HG03469 (cell line): ENCODE data around the gene SKAP1.
"Not testable (repeated sequence)": the region's sequence is repeated elsewhere in the genome, so short reads cannot be mapped to it uniquely, and the experiment has no call there.

Experiments used
- ATAC-seq: cut with Tn5 transposase; IDR thresholded peaks from one replicate; pipeline ENCODE4 v1.9.1; 2021; ENCODE audit warnings: mild to moderate bottlenecking, moderate library complexity, moderate number of reproducible peaks; ENCODE audit not compliant: unreplicated experiment

SKAP1 gene

DNA sequence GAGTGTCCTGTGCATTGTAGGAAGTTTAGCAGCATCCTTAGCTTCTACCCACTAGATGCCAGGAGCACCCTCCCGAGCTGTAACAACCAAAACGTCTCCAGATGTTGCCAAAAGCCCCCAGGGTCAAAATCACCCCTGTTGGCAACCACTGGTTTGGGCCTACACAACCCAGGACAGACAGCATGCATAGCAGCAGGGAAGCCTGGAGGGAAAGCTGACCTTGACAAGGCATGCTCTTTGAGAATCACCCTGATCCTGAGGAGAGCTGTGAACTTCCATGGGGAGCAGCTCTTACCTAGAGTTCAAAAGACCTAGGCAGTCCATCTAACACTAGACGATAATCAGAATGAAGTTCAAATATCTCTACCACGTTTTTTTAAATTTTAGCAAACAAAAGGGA, 9.2 kb downstream of the SKAP1 start:
- no peak for ATAC-seq

DNA sequence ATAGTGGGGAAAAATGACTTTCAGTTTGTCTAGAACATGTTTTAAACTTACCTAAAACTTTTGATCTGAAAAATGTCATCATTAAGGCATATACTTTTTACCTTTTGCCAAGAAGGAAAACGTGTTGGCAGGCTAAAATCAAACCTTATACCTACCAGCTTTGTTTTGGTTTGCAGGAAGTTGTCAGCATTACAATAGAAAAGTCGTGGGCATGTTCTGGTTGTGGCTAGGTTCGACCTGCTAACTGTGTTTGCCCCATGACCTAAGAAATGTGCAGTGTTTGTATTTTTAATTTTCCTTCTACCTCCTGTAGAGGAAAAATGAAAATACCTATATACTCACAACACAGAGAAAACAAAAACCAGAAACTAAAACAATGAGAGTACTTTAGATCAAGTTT, 13.0 kb downstream of the SKAP1 start:
- ATAC-seq = no peak

DNA sequence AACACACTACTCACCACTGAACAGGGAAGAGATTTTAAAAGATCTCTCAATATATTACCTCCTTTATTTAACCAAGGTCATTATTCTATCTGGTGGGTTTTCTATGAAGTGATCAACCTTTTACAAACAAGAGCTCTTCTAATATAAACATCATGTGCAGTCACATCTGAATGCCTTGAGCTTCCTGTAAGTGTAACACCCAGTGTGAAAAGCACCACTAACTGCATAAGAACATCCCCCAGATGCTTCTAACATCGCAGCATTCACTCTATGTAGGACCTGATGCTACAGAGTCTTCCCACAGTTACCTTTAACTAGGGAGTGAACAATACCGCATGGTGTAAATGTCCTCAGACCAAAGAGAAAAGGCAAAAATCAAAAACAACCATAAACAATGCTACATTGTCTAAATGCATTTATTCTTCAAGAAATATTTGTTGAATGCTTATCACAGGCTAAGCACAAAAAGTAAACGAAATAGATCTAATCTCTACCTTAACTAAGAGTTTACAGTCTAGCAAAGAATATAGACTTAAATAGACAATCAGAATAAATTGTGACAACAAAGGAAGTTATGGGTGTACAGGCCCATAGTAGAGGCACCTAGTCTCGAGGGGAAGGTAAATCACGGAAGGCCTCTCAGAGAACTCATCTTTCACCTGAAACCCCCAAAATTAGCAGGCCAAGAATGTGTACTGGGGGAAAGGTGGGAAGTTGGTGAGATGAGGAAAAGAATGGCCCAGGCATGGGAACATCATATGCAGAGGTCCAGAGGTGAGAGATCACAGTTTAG, 16.2 kb downstream of the SKAP1 start:
- no peak for ATAC-seq

- ATAC-seq = no peak
Observed at GRCh38 chr17:48412841-48413240, 17.2 kb downstream of the SKAP1 start.

DNA sequence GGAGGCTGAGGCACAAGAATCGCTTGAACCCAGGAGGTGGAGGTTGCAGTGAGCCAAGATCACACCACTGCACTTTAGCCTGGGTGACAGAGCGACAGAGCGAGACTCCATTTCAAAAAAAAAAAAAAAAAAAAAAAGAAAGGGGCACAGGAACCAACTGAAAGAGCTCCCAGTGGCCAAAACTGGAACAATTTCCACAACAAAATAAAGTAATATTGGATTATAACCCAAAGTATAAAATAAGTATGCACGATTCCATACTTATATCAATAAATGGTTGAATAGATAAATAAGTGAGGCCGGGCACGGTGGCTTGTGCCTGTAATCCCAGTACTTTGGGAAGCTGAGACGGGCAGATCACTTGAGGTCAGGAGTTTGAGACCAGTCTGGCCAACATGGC, 19.2 kb downstream of the SKAP1 start:
- not testable (repeated sequence) for ATAC-seq

- no peak for ATAC-seq
Observed at GRCh38 chr17:48409607-48410006, 20.4 kb downstream of the SKAP1 start.

- ATAC-seq = no peak
Observed at GRCh38 chr17:48406936-48407567, 23.0 kb downstream of the SKAP1 start.

- no peak for ATAC-seq
Observed at GRCh38 chr17:48394821-48395220, 35.2 kb downstream of the SKAP1 start.

DNA sequence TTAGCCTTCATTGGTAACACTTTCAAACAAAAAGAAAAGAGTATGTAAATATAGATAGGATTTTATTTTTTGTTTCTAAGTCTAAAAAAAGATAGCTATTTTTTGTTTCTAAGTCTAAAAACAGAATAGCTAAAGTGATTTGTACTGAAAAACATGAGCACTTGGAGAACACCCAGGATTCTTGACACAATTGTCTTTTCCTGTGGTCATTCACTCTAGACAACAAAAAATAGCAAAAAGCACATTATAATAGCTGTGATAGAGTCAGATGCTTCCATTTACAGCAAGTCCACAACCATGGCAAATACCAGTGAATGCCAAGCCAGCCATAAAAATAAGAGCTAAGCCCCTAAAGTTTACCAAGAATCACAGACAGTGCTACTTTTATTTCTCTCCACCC, 36.7 kb downstream of the SKAP1 start:
- no peak for ATAC-seq

- ATAC-seq = no peak
Observed at GRCh38 chr17:48392857-48393256, 37.2 kb downstream of the SKAP1 start.

GRCh38 chr17:48391444-48391843, 38.6 kb downstream of the SKAP1 start:
- no peak for ATAC-seq

GRCh38 chr17:48389903-48390302, 40.1 kb downstream of the SKAP1 start:
- no peak for ATAC-seq

DNA sequence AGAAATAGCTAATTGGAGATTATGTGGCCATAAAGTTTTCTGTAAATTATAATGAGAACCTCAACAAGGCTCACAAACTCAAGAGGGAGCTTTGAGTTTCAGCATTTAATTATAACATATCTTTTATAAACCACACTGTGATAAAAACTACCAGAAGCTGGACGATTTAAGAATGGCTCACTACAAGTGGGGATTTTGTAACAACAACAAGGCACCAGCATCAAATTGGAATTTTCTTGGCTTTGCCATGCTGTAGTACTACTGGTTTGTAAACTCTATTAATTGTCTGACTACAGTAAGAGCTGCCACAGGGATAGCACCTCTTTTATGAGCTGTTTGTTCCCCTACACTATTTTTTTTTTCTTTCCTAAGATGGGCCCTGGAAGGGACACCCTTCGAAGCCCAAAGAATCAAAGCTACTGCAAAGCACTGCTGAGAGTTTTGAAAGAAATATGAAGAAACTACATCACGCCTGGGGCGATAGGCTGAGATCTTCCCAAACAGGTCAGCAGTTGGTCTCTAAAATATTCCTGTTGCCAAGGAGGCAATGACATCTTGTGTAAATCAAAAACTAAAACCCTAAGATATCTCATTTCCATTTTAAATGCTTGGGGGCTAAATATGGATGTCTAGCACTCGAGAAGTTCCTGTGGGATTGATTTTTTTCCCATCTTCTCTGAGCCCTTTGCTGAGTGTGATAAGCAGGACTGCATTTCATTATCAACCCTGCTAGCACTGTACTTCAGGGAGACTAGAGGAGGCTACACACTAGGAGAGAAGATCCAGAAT, 40.9 kb downstream of the SKAP1 start:
- no peak for ATAC-seq

GRCh38 chr17:48386826-48387225, 43.2 kb downstream of the SKAP1 start:
- ATAC-seq = no peak

- ATAC-seq = no peak
Observed at GRCh38 chr17:48385319-48385718, 44.7 kb downstream of the SKAP1 start.

DNA sequence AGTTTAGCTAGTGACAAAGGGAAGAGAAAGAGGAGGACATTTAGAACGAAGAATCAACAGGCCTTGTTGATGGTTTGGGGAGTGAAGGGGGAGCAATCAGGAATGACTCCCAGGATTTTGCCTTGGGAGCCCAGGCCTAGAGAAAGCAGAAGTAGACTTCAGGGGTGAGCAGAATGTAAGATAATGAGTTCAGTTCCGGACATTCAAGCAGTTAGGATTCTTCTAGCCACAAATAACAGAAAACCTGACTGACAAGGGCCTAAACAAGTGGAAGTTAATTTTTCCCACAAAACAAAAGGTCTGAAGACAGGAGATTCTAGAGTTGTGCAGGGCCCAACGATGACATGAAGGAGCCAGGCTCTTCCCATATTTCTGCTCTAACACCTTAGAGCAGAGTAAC, 45.9 kb downstream of the SKAP1 start:
- no peak for ATAC-seq

DNA sequence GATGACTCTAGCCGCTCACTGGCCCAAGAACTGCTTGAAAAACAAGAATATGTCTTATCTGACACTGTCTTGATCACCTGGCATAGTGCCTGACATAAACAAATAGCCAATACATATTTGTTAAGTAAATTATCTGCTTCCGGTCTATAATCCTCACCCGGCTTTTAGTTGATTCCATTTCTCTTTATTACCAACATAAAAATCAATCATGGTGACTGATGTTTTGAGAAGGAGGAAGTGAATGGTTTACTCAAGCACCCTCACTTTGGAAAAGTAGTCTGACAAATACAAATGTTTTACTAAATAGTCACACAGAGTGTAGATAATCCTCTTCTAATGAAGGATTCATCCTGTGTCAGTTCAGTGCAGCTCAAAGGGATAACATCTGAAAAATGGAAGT, 47.0 kb downstream of the SKAP1 start:
- no peak for ATAC-seq

- no peak for ATAC-seq
Observed at GRCh38 chr17:48378708-48379392, 51.2 kb downstream of the SKAP1 start.

DNA sequence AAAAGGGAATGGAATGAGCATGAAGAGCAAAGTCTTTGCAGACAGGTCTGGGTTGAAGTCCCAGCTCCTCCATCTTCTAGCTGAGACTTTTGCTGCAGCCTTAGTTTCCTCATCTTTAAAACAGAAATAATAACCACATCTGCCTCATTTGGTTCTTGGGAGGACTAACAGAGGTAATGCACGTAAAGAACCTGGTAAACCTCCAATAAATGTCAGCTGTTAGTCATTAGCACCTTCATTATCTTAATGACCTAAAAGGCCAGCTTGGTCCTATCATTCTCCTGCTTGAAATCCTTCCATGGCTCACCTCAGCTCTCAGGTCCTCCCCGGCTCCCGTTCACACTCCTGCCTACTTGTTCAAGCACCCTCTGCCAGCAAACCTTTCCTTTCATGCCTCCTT, 51.8 kb downstream of the SKAP1 start:
- no peak for ATAC-seq

GRCh38 chr17:48376682-48377325, 53.2 kb downstream of the SKAP1 start:
- no peak for ATAC-seq

DNA sequence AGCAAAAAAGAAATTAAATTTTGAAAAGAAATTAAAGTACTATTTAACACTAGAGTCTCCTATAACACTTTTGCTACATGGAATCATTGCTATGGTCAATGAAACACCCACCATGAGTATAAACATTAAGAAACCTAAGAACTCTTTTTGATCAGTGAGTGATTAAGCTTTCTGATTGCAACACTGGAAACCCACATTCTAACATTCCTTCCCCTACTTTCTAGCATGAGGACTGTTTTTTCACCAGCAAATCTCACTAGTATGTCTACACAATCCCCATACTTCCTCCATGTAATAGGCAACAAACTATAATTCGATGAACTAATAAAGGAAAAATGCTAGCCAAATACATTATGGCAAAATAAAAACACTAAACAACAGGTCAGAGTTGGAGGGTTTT, 54.7 kb downstream of the SKAP1 start:
- ATAC-seq = no peak
